Liver (tissue), 1 donor: Measurements from ENCODE around the gene CDHR2.

ENCODE experiments used
- SP1 ChIP-seq: IDR thresholded peaks from 2 replicates; pipeline ENCODE4 v1.6.1; 2018; ENCODE audit warnings: antibody characterized with exemption, mild to moderate bottlenecking
- TAF1 ChIP-seq: conservative IDR thresholded peaks from 2 replicates; pipeline ENCODE4 v1.6.1; 2016; ENCODE audit warnings: antibody characterized with exemption, mild to moderate bottlenecking
- donor health status: healthy.

GRCh38 chr5:176637556-176637955 lies 88.4 kb downstream of the CDHR2 start:
- TF ChIP-seq TAF1, result no peak
- TF ChIP-seq SP1, result no peak
